ENCODE data around the gene RIPOR3.

The RIPOR3 gene

GRCh38 chr20:50538276-50538675, 153.1 kb downstream of the RIPOR3 start:
- DNase-seq (ENCODE audit: extremely low read depth, low read depth) = no peak
- no peak for TF ChIP-seq CTCF (IDR thresholded peaks at IDR 0.05; ENCODE audit: low read depth, low read length, missing control alignments)
- H3K4me3 ChIP-seq (replicated peaks; ENCODE audit: low read depth, low read length) = no peak overlapping the region

- no peak overlapping the region for H3K4me3 ChIP-seq (replicated peaks; ENCODE audit: low read depth, low read length)
- TF ChIP-seq CTCF (IDR thresholded peaks at IDR 0.05; ENCODE audit: low read depth, low read length, missing control alignments) = no peak
- DNase-seq (ENCODE audit: extremely low read depth, low read depth) = no peak
These were observed 153.7 kb downstream of the RIPOR3 start for GRCh38 chr20:50537546-50538201.

GRCh38 chr20:50536333-50536732, 155.0 kb downstream of the RIPOR3 start:
- TF ChIP-seq CTCF (IDR thresholded peaks at IDR 0.05; ENCODE audit: low read depth, low read length, missing control alignments) = no peak
- H3K4me3 ChIP-seq (replicated peaks; ENCODE audit: low read depth, low read length) = no peak overlapping the region
- no peak for DNase-seq (ENCODE audit: extremely low read depth, low read depth)

All from HFF-Myc (cell line).